Brain microvascular endothelial cell (primary cell): ENCODE results near the gene CACNA1E.

Experiments
- DNase-seq: peaks from one replicate; pipeline ENCODE4 v3.0.0-alpha.2; 2020
- H3K27ac ChIP-seq: fragments of 250-450 bp; sonication (Bioruptor Pico); 2 replicates; pipeline ENCODE4 v1.5.1; 2020; ENCODE audit warnings: mild to moderate bottlenecking, moderate library complexity
- H3K27me3 ChIP-seq: fragments of 250-450 bp; sonication (Bioruptor Pico); replicated peaks from 2 replicates; pipeline ENCODE4 v1.5.1; 2020; ENCODE audit warnings: mild to moderate bottlenecking
- H3K36me3 ChIP-seq: fragments of 250-450 bp; sonication (Bioruptor Pico); replicated peaks from 2 replicates; pipeline ENCODE4 v1.5.1; 2020; ENCODE audit warnings: mild to moderate bottlenecking
- H3K4me3 ChIP-seq: 2 replicates; pipeline ENCODE4 v1.5.1; 2011; ENCODE audit warnings: low read depth, mild to moderate bottlenecking, control low read depth, low read length, moderate library complexity
- CTCF ChIP-seq: IDR thresholded peaks from 2 replicates; pipeline ENCODE4 v1.5.1; 2011; ENCODE audit warnings: low read depth, mild to moderate bottlenecking, moderate library complexity, low read length, control low read depth, inconsistent platforms; ENCODE audit errors: missing control alignments
- in situ Hi-C: cut with HindIII; loops from 2 replicates; pipeline ENCODE4 v1.10.0; 2017; ENCODE audit warnings: low sequenced_read_pairs, low pct_ligation_motif_present

Gene CACNA1E

GRCh38 chr1:181711820-181712219 is 228.5 kb downstream of the CACNA1E start:
- no peak for TF ChIP-seq CTCF
- H3K4me3 ChIP-seq: no peak overlapping the region
- no peaks in the 10 kb centered on the region for H3K27me3 ChIP-seq
- H3K36me3 ChIP-seq: no peaks in the 10 kb centered on the region
- H3K27ac ChIP-seq: no peak overlapping the region
- in situ Hi-C loops: no loop called here
- no peak for DNase-seq

GRCh38 chr1:181712711-181713110 is 229.4 kb downstream of the CACNA1E start:
- no peak overlapping the region for H3K4me3 ChIP-seq
- no peak for DNase-seq
- no peak overlapping the region for H3K27ac ChIP-seq
- in situ Hi-C loops: no loop called here
- no peaks in the 10 kb centered on the region for H3K36me3 ChIP-seq
- no peak for TF ChIP-seq CTCF
- no peaks in the 10 kb centered on the region for H3K27me3 ChIP-seq

GRCh38 chr1:181714428-181714827 is 231.1 kb downstream of the CACNA1E start:
- no peak for TF ChIP-seq CTCF
- no peak for DNase-seq
- in situ Hi-C loops: no loop called here

GRCh38 chr1:181718034-181718433 is 234.7 kb downstream of the CACNA1E start:
- TF ChIP-seq CTCF: no peak
- in situ Hi-C loops: no loop called here
- H3K4me3 ChIP-seq: no peak overlapping the region
- H3K36me3 ChIP-seq: no peaks in the 10 kb centered on the region
- H3K27me3 ChIP-seq: no peaks in the 10 kb centered on the region
- H3K27ac ChIP-seq: no peak overlapping the region
- no peak for DNase-seq

More at GRCh38 chr1:181714428-181714827, 231.1 kb downstream of the CACNA1E start:
- Histone ChIP-seq H3K27ac (no peak overlapping the region), H3K27me3 (no peaks in the 10 kb centered on the region), H3K4me3 (no peak overlapping the region), H3K36me3 (no peaks in the 10 kb centered on the region)

GRCh38 chr1:181726320-181727012 is 243.1 kb downstream of the CACNA1E start:
- no peak overlapping the region for H3K4me3 ChIP-seq
- H3K27ac ChIP-seq: no peak overlapping the region
- H3K27me3 ChIP-seq: no peaks in the 10 kb centered on the region
- TF ChIP-seq CTCF: no peak
- no peaks in the 10 kb centered on the region for H3K36me3 ChIP-seq
- no peak for DNase-seq
- in situ Hi-C loops: no loop called here

GRCh38 chr1:181730606-181731005 is 247.3 kb downstream of the CACNA1E start:
- no peak for DNase-seq
- in situ Hi-C loops: no loop called here
- Histone ChIP-seq H3K27ac (no peak overlapping the region), H3K4me3 (no peak overlapping the region), H3K36me3 (no peaks in the 10 kb centered on the region), H3K27me3 (no peaks in the 10 kb centered on the region)
- TF ChIP-seq CTCF: no peak
